Right ventricle myocardium inferior (tissue), 1 donor: Measurements from ENCODE around the gene BICDL1. TPM values are rescaled to one million over a fixed set of nuclear protein-coding genes. Genes with fewer than 3 reads are reported as not detected.
A peak's percentile ranks its signal among the peaks of the same experiment; 100 is the strongest.
"Not testable (repeated sequence)": the region's sequence is repeated elsewhere in the genome, so short reads cannot be mapped to it uniquely, and the experiment has no call there.

ENCODE experiments used
- ATAC-seq: fragments of 200-7000 bp; cut with Tn5 transposase; one replicate; pipeline ENCODE4 v1.9.1; 2020; ENCODE audit warnings: mild to moderate bottlenecking, moderate library complexity
- DNase-seq: peaks from one replicate; pipeline ENCODE4 v3.0.0; 2021; ENCODE audit errors: missing footprints
- intact Hi-C: fragments of 100-400 bp; cut with DNase I; formaldehyde crosslinking; loops from one replicate; pipeline ENCODE4 v1.11.0; 2022
- long read RNA-seq: library from polyadenylated mRNA; unstranded; transcript quantifications from one replicate; pipeline ENCODE4 v2.0.0, GENCODE V29; 2021
- total RNA-seq: library from RNA; stranded (reverse); fragmentation: NEBNext Ultra II Directional; extraction: Animal tissue kit (Norgen Biotek cat#: 25700); gene quantifications from one replicate; pipeline ENCODE4 v1.2.1, GENCODE V29; 2021
- donor health status: DM: no; HTN: yes; CAD: no; lungs with severe emphysema.

Gene BICDL1
- 0.87 TPM for total RNA-seq
- long read RNA-seq, result 0 reads

GRCh38 chr12:119988472-119989360 is at the start of gene BICDL1:
TSS of gene BICDL1 (plus strand) at chr12:119989236. CDS start at chr12:119989869, 633 bp downstream.
- peak; percentile 47 for ATAC-seq
- DNase-seq, result peak; percentile 90
- intact Hi-C loops, result loop anchor here (10.0 kb wide), 1 partner anchor 86 kb away; no protein-coding TSS in a partner anchor

- DNase-seq (no peak), ATAC-seq (no peak)
- intact Hi-C loops, result no loop called here
Measured at GRCh38 chr12:119940897-119941296, 48.1 kb upstream of the BICDL1 start.

GRCh38 chr12:119942386-119942785 is 46.6 kb upstream of the BICDL1 start:
- ATAC-seq (no peak), DNase-seq (no peak)
- intact Hi-C loops, result no loop called here

- DNase-seq, result no peak
- no peak for ATAC-seq
- intact Hi-C loops, result no loop called here
Measured at GRCh38 chr12:119946213-119946612, 42.8 kb upstream of the BICDL1 start.

GRCh38 chr12:119949145-119949544 is 39.9 kb upstream of the BICDL1 start:
- intact Hi-C loops, result no loop called here
- ATAC-seq, result no peak
- no peak for DNase-seq

GRCh38 chr12:119949594-119949993 is 39.4 kb upstream of the BICDL1 start:
- DNase-seq, result no peak
- intact Hi-C loops, result no loop called here
- no peak for ATAC-seq

GRCh38 chr12:119956047-119956446 is 33.0 kb upstream of the BICDL1 start:
- no peak for DNase-seq
- intact Hi-C loops, result no loop called here

GRCh38 chr12:119957135-119957534 is 31.9 kb upstream of the BICDL1 start:
- intact Hi-C loops, result no loop called here
- ATAC-seq (no peak), DNase-seq (no peak)

More at GRCh38 chr12:119956047-119956446, 33.0 kb upstream of the BICDL1 start:
- no peak for ATAC-seq

GRCh38 chr12:119959435-119959834 is 29.6 kb upstream of the BICDL1 start:
- intact Hi-C loops, result no loop called here
- DNase-seq (no peak), ATAC-seq (no peak)

- intact Hi-C loops, result no loop called here
- ATAC-seq (no peak), DNase-seq (no peak)
Measured at GRCh38 chr12:119964123-119964522, 24.9 kb upstream of the BICDL1 start.

GRCh38 chr12:119964929-119965328 is 24.1 kb upstream of the BICDL1 start:
- DNase-seq, result no peak
- no peak for ATAC-seq
- intact Hi-C loops, result no loop called here

GRCh38 chr12:119980242-119980641 is 8.8 kb upstream of the BICDL1 start:
- DNase-seq (no peak), ATAC-seq (no peak)
- intact Hi-C loops, result loop anchor here (10.0 kb wide), 1 partner anchor 95 kb away; no protein-coding TSS in a partner anchor

- not testable (repeated sequence) for ATAC-seq, DNase-seq
- intact Hi-C loops, result loop anchor here (10.0 kb wide), 1 partner anchor 94 kb away; no protein-coding TSS in a partner anchor
Measured at GRCh38 chr12:119980702-119981101, 8.3 kb upstream of the BICDL1 start.

GRCh38 chr12:119989361-119989730 is 310 bp downstream of the BICDL1 start:
- intact Hi-C loops, result loop anchor here (10.0 kb wide), 1 partner anchor 85 kb away; no protein-coding TSS in a partner anchor

GRCh38 chr12:119989731-119990381 is 820 bp downstream of the BICDL1 start:
- intact Hi-C loops, result loop anchor here (10.0 kb wide), 1 partner anchor 85 kb away; no protein-coding TSS in a partner anchor
- DNase-seq (peak; percentile 90), ATAC-seq (peak; percentile 90)

More at GRCh38 chr12:119989361-119989730, 310 bp downstream of the BICDL1 start:
- ATAC-seq (no peak), DNase-seq (no peak)

GRCh38 chr12:119990382-119990874 is 1.4 kb downstream of the BICDL1 start:
- no peak for ATAC-seq
- intact Hi-C loops, result no loop called here
- DNase-seq, result no peak

GRCh38 chr12:119992129-119992705 is 3.2 kb downstream of the BICDL1 start:
- DNase-seq (no peak), ATAC-seq (no peak)
- intact Hi-C loops, result no loop called here

GRCh38 chr12:119994892-119995658 is 6.0 kb downstream of the BICDL1 start:
- DNase-seq (no peak), ATAC-seq (no peak)
- intact Hi-C loops, result no loop called here
